SK-N-SH (cell line): ENCODE measurements around the gene ELP1. TPM values are rescaled to one million over a fixed set of nuclear protein-coding genes. Genes with fewer than 3 reads are reported as not detected.
"Not testable (repeated sequence)": the region's sequence is repeated elsewhere in the genome, so short reads cannot be mapped to it uniquely, and the experiment has no call there.

Source experiments
- CTCF ChIA-PET: fragments of 300-600, 350-600 bp; formaldehyde crosslinking; extraction: SDS; loops from one replicate; lab custom pipeline; 2021; lab: Yijun Ruan, JAX
- POLR2A ChIA-PET: fragments of 350-600 bp; sonication (Branson Sonifier 250); formaldehyde crosslinking; extraction: SDS; loops from one replicate; lab custom pipeline; 2020; ENCODE audit warnings: antibody characterized with exemption, inconsistent platforms; lab: Yijun Ruan, JAX
- DNase-seq: peaks from one replicate; pipeline ENCODE4 v3.0.0; 2012
- H2AFZ ChIP-seq: fragments of 200-600 bp; sonication (generic); 2 replicates; pipeline ENCODE4 v1.8.1; 2016; ENCODE audit warnings: antibody characterized with exemption, mild to moderate bottlenecking, low read depth
- H3F3A ChIP-seq: fragments of 200-600 bp; sonication (generic); replicated peaks from 2 replicates; pipeline ENCODE3; 2016; ENCODE audit warnings: antibody characterized with exemption, mild to moderate bottlenecking; ENCODE audit not compliant: insufficient read depth
- H3K27ac ChIP-seq, 2 experiments: fragments of 200-500 bp in 1 of 2; fragments of 200-600 bp in 1 of 2; sonication (Bioruptor generic) in 1 of 2; sonication (generic), shearing (Covaris generic) in 1 of 2; 2 replicates each; pipeline versions ENCODE4 v1.5.1 to v1.6.1; 2014 to 2016; ENCODE audit warnings: low read depth in 2 of 2, inconsistent platforms in 1 of 2, low read length in 1 of 2, mild to moderate bottlenecking in 1 of 2, mixed read lengths in 1 of 2
- H3K27me3 ChIP-seq: fragments of 200-600 bp; sonication (generic), shearing (Covaris generic); 2 replicates; pipeline ENCODE4 v1.6.1; 2016; ENCODE audit warnings: mixed run types; ENCODE audit not compliant: insufficient read depth
- H3K36me3 ChIP-seq, 2 experiments: fragments of 200-500 bp in 1 of 2; fragments of 200-600 bp in 1 of 2; sonication (Bioruptor generic) in 1 of 2; sonication (generic) in 1 of 2; replicated peaks in 1 of 2; 2 replicates each; pipeline versions ENCODE3 to v1.5.1; 2014 to 2016; ENCODE audit warnings: low read length in 1 of 2, mild to moderate bottlenecking in 1 of 2; ENCODE audit not compliant: insufficient read depth in 2 of 2, control insufficient read depth in 1 of 2
- H3K4me1 ChIP-seq, 2 experiments: fragments of 200-500 bp in 1 of 2; fragments of 200-600 bp in 1 of 2; sonication (Bioruptor generic) in 1 of 2; sonication (generic), shearing (Covaris generic) in 1 of 2; 2 replicates each; pipeline versions ENCODE4 v1.5.1 to v1.6.1; 2014 to 2016; ENCODE audit warnings: low read depth in 1 of 2, low read length in 1 of 2, mixed run types in 1 of 2; ENCODE audit not compliant: insufficient read depth in 2 of 2, control insufficient read depth in 1 of 2
- H3K4me2 ChIP-seq: fragments of 200-600 bp; sonication (generic), shearing (Covaris generic); 2 replicates; pipeline ENCODE4 v1.6.1; 2017; ENCODE audit warnings: mixed run types
- H3K4me3 ChIP-seq, 2 experiments: fragments of 200-500 bp in 1 of 2; fragments of 200-600 bp in 1 of 2; sonication (Bioruptor generic) in 1 of 2; sonication (generic), shearing (Covaris generic) in 1 of 2; 2 replicates each; pipeline versions ENCODE4 v1.5.1 to v1.8.1; 2014 to 2016; ENCODE audit warnings: low read depth in 2 of 2, inconsistent platforms in 1 of 2, low read length in 1 of 2, mild to moderate bottlenecking in 1 of 2, mixed read lengths in 1 of 2, moderate library complexity in 1 of 2
- H3K79me2 ChIP-seq: fragments of 200-600 bp; sonication (generic); 2 replicates; pipeline ENCODE4 v1.8.1; 2017; ENCODE audit warnings: mild to moderate bottlenecking; ENCODE audit not compliant: insufficient read depth
- H3K9ac ChIP-seq: fragments of 200-600 bp; sonication (generic); 2 replicates; pipeline ENCODE4 v1.6.1; 2017; ENCODE audit warnings: mixed run types
- H3K9me2 ChIP-seq: fragments of 200-600 bp; sonication (generic); 2 replicates; pipeline ENCODE4 v1.6.1; 2017; ENCODE audit warnings: mixed run types
- H3K9me3 ChIP-seq: fragments of 200-600 bp; sonication (generic); 2 replicates; pipeline ENCODE4 v1.6.1; 2017; ENCODE audit warnings: mixed run types, mild to moderate bottlenecking, moderate library complexity
- H4K20me1 ChIP-seq: fragments of 200-600 bp; sonication (generic); 2 replicates; pipeline ENCODE4 v1.6.1; 2017; ENCODE audit warnings: mild to moderate bottlenecking, mixed run types; ENCODE audit not compliant: insufficient read depth
- EP300 ChIP-seq, 2 experiments: IDR thresholded peaks; 2 replicates each; pipeline versions ENCODE4 v1.4.0 to v1.6.1; 2012; ENCODE audit warnings: borderline replicate concordance in 1 of 2, low read depth in 1 of 2, low read length in 1 of 2
- FOSL2 ChIP-seq: IDR thresholded peaks from 2 replicates; pipeline ENCODE4 v1.4.0; 2012; ENCODE audit warnings: low read depth, mild to moderate bottlenecking, moderate library complexity, borderline replicate concordance
- GABPA ChIP-seq: IDR thresholded peaks from 2 replicates; pipeline ENCODE4 v1.4.0; 2012; ENCODE audit warnings: low read depth, mild to moderate bottlenecking
- IRF3 ChIP-seq: fragments of 150-350 bp; IDR thresholded peaks from 2 replicates; pipeline ENCODE4 v1.6.1; 2016; ENCODE audit warnings: mild to moderate bottlenecking, low read depth, low read length
- JUND ChIP-seq: IDR thresholded peaks from 2 replicates; pipeline ENCODE4 v1.4.0; 2012
- MEF2A ChIP-seq: IDR thresholded peaks from 2 replicates; pipeline ENCODE4 v1.4.0; 2012; ENCODE audit warnings: low read depth, borderline replicate concordance
- MXI1 ChIP-seq: IDR thresholded peaks from 2 replicates; pipeline ENCODE4 v1.6.1; 2012; ENCODE audit warnings: mild to moderate bottlenecking, low read depth, low read length, improper control_type of control experiment
- POLR2AphosphoS5 ChIP-seq: IDR thresholded peaks from 2 replicates; pipeline ENCODE4 v1.6.1; 2012; ENCODE audit warnings: low read depth, low read length
- RAD21 ChIP-seq: IDR thresholded peaks from 2 replicates; pipeline ENCODE4 v1.6.1; 2012; ENCODE audit warnings: mild to moderate bottlenecking, low read length
- RCOR1 ChIP-seq: fragments of 150-350 bp; IDR thresholded peaks from 2 replicates; pipeline ENCODE4 v1.6.1; 2017; ENCODE audit warnings: antibody characterized with exemption, low read length
- RFX5 ChIP-seq: IDR thresholded peaks from 2 replicates; pipeline ENCODE4 v1.6.1; 2012; ENCODE audit warnings: mild to moderate bottlenecking, improper control_type of control experiment, low read length
- RXRA ChIP-seq: IDR thresholded peaks from 2 replicates; pipeline ENCODE4 v1.4.0; 2012; ENCODE audit warnings: low read depth, mild to moderate bottlenecking, borderline replicate concordance
- SMC3 ChIP-seq: IDR thresholded peaks from 2 replicates; pipeline ENCODE4 v1.6.1; 2012; ENCODE audit warnings: low read depth, low read length, improper control_type of control experiment
- TCF12 ChIP-seq: IDR thresholded peaks from 2 replicates; pipeline ENCODE4 v1.4.0; 2012
- TEAD4 ChIP-seq: IDR thresholded peaks from 2 replicates; pipeline ENCODE4 v1.4.0; 2012; ENCODE audit warnings: mild to moderate bottlenecking, borderline replicate concordance; ENCODE audit not compliant: insufficient read depth
- YY1 ChIP-seq: IDR thresholded peaks from 2 replicates; pipeline ENCODE4 v1.4.0; 2012; ENCODE audit warnings: low read depth, mild to moderate bottlenecking
- ZBTB33 ChIP-seq: IDR thresholded peaks from 2 replicates; pipeline ENCODE4 v1.4.0; 2012; ENCODE audit warnings: low read depth, borderline replicate concordance
- WGBS: methylation state at CpG from one replicate; pipeline ENCODE4 v1.1.6; 2017; ENCODE audit warnings: low lambda C conversion rate; 5-methylcytosine and 5-hydroxymethylcytosine counted together
- polyA plus RNA-seq, 3 experiments: library from polyadenylated mRNA; depleted of rRNA; stranded (reverse); fragments of >200 nt; gene quantifications; 2 replicates each; pipeline ENCODE4 v1.2.3, GENCODE V29; 2012
- TF ChIP-seq, protein P1 (sequence below): fragments of 150-350 bp; IDR thresholded peaks from 2 replicates; pipeline ENCODE4 v1.6.1; 2017; ENCODE audit warnings: antibody characterized with exemption, low read length, low read depth, borderline replicate concordance
- TF ChIP-seq, protein P2 (sequence below): IDR thresholded peaks from 2 replicates; pipeline ENCODE4 v1.6.1; 2012; ENCODE audit warnings: mild to moderate bottlenecking, low read depth, low read length, moderate library complexity
- TF ChIP-seq, protein P3 (sequence below): fragments of 200-600 bp; sonication (generic); IDR thresholded peaks from 2 replicates; pipeline ENCODE4 v1.6.1; 2017; ENCODE audit warnings: antibody characterized with exemption, mild to moderate bottlenecking, moderate library complexity

The ELP1 gene
- polyA plus RNA-seq, 1 of the 3 experiments (the other 2 are of a cell fraction) = 19.1 TPM

GRCh38 chr9:108842610-108843295 lies 91.2 kb downstream of the ELP1 start:
- Histone ChIP-seq H3K27ac (no peak overlapping the region), H3K4me3 (no peak overlapping the region), H2AFZ (no peak overlapping the region), H3K27me3 (no peaks in the 10 kb centered on the region; the same call in 1 of the 2 replicates), H3F3A (no peaks in the 10 kb centered on the region), H3K9ac (no peak overlapping the region), H3K36me3 (no peaks in the 10 kb centered on the region), H3K4me2 (no peak overlapping the region), H4K20me1 (no peaks in the 10 kb centered on the region), H3K9me3 (no peaks in the 10 kb centered on the region), H3K79me2 (no peaks in the 10 kb centered on the region), H3K4me1 (no peaks in the 10 kb centered on the region), H3K9me2 (no peaks in the 10 kb centered on the region)
- TF ChIP-seq RAD21 = no peak
- no peak for TF ChIP-seq JUND
- no peak for TF ChIP-seq MEF2A
- no peak for TF ChIP-seq RCOR1
- no peak for TF ChIP-seq ZBTB33
- TF ChIP-seq EP300 (IDR thresholded peaks at IDR 0.05; ENCODE audit: borderline replicate concordance in 1 of 2, low read depth in 1 of 2, low read length in 1 of 2) = no peak
- TF ChIP-seq, protein P1, sequence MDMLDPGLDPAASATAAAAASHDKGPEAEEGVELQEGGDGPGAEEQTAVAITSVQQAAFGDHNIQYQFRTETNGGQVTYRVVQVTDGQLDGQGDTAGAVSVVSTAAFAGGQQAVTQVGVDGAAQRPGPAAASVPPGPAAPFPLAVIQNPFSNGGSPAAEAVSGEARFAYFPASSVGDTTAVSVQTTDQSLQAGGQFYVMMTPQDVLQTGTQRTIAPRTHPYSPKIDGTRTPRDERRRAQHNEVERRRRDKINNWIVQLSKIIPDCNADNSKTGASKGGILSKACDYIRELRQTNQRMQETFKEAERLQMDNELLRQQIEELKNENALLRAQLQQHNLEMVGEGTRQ = no peak
- TF ChIP-seq TCF12 = no peak
- TF ChIP-seq, protein P2, sequence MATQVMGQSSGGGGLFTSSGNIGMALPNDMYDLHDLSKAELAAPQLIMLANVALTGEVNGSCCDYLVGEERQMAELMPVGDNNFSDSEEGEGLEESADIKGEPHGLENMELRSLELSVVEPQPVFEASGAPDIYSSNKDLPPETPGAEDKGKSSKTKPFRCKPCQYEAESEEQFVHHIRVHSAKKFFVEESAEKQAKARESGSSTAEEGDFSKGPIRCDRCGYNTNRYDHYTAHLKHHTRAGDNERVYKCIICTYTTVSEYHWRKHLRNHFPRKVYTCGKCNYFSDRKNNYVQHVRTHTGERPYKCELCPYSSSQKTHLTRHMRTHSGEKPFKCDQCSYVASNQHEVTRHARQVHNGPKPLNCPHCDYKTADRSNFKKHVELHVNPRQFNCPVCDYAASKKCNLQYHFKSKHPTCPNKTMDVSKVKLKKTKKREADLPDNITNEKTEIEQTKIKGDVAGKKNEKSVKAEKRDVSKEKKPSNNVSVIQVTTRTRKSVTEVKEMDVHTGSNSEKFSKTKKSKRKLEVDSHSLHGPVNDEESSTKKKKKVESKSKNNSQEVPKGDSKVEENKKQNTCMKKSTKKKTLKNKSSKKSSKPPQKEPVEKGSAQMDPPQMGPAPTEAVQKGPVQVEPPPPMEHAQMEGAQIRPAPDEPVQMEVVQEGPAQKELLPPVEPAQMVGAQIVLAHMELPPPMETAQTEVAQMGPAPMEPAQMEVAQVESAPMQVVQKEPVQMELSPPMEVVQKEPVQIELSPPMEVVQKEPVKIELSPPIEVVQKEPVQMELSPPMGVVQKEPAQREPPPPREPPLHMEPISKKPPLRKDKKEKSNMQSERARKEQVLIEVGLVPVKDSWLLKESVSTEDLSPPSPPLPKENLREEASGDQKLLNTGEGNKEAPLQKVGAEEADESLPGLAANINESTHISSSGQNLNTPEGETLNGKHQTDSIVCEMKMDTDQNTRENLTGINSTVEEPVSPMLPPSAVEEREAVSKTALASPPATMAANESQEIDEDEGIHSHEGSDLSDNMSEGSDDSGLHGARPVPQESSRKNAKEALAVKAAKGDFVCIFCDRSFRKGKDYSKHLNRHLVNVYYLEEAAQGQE = no peak
- no peak for TF ChIP-seq GABPA
- no peak for TF ChIP-seq IRF3
- TF ChIP-seq POLR2AphosphoS5 = no peak
- TF ChIP-seq YY1 = no peak
- TF ChIP-seq MXI1 = no peak
- TF ChIP-seq, protein P3, sequence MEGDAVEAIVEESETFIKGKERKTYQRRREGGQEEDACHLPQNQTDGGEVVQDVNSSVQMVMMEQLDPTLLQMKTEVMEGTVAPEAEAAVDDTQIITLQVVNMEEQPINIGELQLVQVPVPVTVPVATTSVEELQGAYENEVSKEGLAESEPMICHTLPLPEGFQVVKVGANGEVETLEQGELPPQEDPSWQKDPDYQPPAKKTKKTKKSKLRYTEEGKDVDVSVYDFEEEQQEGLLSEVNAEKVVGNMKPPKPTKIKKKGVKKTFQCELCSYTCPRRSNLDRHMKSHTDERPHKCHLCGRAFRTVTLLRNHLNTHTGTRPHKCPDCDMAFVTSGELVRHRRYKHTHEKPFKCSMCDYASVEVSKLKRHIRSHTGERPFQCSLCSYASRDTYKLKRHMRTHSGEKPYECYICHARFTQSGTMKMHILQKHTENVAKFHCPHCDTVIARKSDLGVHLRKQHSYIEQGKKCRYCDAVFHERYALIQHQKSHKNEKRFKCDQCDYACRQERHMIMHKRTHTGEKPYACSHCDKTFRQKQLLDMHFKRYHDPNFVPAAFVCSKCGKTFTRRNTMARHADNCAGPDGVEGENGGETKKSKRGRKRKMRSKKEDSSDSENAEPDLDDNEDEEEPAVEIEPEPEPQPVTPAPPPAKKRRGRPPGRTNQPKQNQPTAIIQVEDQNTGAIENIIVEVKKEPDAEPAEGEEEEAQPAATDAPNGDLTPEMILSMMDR = no peak
- TF ChIP-seq RFX5 = no peak
- no peak for TF ChIP-seq TEAD4
- no peak for TF ChIP-seq RXRA
- TF ChIP-seq FOSL2 = no peak
- no peak for TF ChIP-seq SMC3
- ChIA-PET POLR2A (no interaction called here), CTCF (no interaction called here)
- WGBS = 52% methylated on average over 16 of the region's 16 CpGs
- DNase-seq = no peak

- H3K9me2 ChIP-seq, POLR2A ChIA-PET, H3K9ac ChIP-seq, H3K27me3 ChIP-seq, DNase-seq, H3K27ac ChIP-seq, H3K4me1 ChIP-seq, H3K4me2 ChIP-seq, H2AFZ ChIP-seq, H3F3A ChIP-seq, CTCF ChIA-PET, H4K20me1 ChIP-seq, H3K4me3 ChIP-seq, H3K9me3 ChIP-seq, H3K36me3 ChIP-seq, H3K79me2 ChIP-seq: not testable (repeated sequence)
- 41% methylated on average over 5 of the region's 5 CpGs for WGBS
Observed at GRCh38 chr9:108839561-108839960, 94.4 kb downstream of the ELP1 start.
